ENCODE measurements around the gene PCDHGA11.
"Not testable (repeated sequence)": the region's sequence is repeated elsewhere in the genome, so short reads cannot be mapped to it uniquely, and the experiment has no call there.

PCDHGA11 gene

DNA sequence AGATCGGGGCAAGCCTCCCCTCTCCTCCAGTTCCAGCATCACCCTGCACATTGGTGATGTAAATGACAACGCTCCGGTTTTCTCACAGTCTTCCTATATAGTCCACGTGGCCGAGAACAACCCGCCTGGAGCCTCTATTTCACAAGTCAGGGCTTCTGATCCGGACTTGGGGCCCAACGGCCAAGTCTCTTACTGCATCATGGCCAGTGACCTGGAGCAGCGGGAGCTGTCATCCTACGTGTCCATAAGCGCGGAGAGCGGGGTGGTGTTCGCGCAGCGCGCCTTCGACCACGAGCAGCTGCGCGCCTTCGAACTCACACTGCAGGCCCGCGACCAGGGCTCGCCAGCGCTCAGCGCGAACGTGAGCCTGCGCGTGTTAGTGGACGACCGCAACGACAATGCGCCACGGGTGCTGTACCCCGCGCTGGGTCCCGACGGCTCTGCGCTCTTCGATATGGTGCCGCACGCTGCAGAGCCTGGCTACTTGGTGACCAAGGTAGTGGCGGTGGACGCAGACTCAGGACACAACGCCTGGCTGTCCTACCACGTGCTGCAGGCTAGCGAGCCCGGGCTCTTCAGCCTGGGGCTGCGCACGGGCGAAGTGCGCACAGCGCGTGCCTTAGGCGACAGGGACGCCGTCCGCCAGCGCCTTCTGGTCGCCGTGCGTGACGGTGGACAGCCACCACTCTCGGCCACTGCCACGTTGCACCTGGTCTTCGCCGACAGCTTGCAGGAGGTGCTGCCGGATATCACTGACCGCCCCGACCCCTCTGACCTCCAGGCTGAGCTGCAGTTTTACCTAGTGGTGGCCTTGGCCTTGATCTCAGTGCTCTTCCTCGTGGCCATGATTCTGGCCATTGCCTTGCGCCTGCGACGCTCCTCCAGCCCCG is 31.5 kb upstream of the PCDHGA11 start:
- ChIA-PET CTCF (interaction anchor here (0.9 to 8.4 kb wide), 10 partner anchors 8 to 177 kb away, joined by 3 to 77 read pairs (median 8); partner anchors contain the start of genes PCDHGA10, PCDHGA6 and PCDHGB5), POLR2A (no interaction called here)
- H3K4me3 ChIP-seq (ENCODE audit: low read depth, low read length): no peak overlapping the region
- DNase-seq (ENCODE audit: low read depth, low spot score): no peak
- TF ChIP-seq, protein P1, sequence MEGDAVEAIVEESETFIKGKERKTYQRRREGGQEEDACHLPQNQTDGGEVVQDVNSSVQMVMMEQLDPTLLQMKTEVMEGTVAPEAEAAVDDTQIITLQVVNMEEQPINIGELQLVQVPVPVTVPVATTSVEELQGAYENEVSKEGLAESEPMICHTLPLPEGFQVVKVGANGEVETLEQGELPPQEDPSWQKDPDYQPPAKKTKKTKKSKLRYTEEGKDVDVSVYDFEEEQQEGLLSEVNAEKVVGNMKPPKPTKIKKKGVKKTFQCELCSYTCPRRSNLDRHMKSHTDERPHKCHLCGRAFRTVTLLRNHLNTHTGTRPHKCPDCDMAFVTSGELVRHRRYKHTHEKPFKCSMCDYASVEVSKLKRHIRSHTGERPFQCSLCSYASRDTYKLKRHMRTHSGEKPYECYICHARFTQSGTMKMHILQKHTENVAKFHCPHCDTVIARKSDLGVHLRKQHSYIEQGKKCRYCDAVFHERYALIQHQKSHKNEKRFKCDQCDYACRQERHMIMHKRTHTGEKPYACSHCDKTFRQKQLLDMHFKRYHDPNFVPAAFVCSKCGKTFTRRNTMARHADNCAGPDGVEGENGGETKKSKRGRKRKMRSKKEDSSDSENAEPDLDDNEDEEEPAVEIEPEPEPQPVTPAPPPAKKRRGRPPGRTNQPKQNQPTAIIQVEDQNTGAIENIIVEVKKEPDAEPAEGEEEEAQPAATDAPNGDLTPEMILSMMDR (IDR thresholded peaks at IDR 0.05; ENCODE audit: insufficient read depth, low read length, missing control alignments): no peak

- 0 out of 2 replicates have a peak within 1 kb of the TSS, but pooled peaks have one; percentile 1 for H3K4me3 ChIP-seq (ENCODE audit: low read depth, low read length)
- TF ChIP-seq, protein P1 (IDR thresholded peaks at IDR 0.05; ENCODE audit: insufficient read depth, low read length, missing control alignments): no peak
- POLR2A ChIA-PET: no interaction called here
- CTCF ChIA-PET: interaction anchor here (0.7 to 8.4 kb wide), 9 partner anchors 11 to 174 kb away, joined by 3 to 77 read pairs (median 5); partner anchors contain the start of genes PCDHGA10, PCDHGA6, PCDHGB1 and PCDHGB6
- no peak for DNase-seq (ENCODE audit: low read depth, low spot score)
Measured at GRCh38 chr5:141392429-141393198, 28.2 kb upstream of the PCDHGA11 start, which contains the start of gene PCDHGA8. PCDHGA8 (plus strand) TSS chr5:141392633; CDS start chr5:141392814, 181 bp downstream.

- no peak for DNase-seq (ENCODE audit: low read depth, low spot score)
- POLR2A ChIA-PET: no interaction called here
- CTCF ChIA-PET: interaction anchor here (1.0 to 8.4 kb wide), 6 partner anchors 12 to 173 kb away, joined by 3 to 77 read pairs (median 10); partner anchors contain the start of genes PCDHGA10 and PCDHGA6
- no peak overlapping the region for H3K4me3 ChIP-seq (ENCODE audit: low read depth, low read length)
- TF ChIP-seq, protein P1 (IDR thresholded peaks at IDR 0.05; ENCODE audit: insufficient read depth, low read length, missing control alignments): no peak
Measured at GRCh38 chr5:141393267-141393666, 27.6 kb upstream of the PCDHGA11 start.

DNA sequence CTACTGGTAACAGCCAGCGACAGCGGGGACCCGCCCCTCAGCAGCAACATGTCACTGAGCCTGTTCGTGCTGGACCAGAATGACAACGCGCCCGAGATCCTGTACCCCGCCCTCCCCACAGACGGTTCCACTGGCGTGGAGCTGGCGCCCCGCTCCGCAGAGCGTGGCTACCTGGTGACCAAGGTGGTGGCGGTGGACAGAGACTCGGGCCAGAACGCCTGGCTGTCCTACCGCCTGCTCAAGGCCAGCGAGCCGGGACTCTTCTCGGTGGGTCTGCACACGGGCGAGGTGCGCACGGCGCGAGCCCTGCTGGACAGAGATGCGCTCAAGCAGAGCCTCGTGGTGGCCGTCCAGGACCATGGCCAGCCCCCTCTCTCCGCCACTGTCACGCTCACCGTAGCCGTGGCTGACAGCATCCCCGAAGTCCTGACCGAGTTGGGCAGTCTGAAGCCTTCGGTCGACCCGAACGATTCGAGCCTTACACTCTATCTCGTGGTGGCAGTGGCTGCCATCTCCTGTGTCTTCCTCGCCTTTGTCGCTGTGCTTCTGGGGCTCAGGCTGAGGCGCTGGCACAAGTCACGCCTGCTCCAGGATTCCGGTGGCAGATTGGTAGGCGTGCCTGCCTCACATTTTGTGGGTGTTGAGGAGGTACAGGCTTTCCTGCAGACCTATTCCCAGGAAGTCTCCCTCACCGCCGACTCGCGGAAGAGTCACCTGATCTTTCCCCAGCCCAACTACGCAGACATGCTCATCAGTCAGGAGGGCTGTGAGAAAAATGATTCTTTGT is 26.3 kb upstream of the PCDHGA11 start:
- CTCF ChIA-PET: interaction anchor here (0.9 to 4.6 kb wide), 8 partner anchors 12 to 172 kb away, joined by 3 to 50 read pairs (median 10); partner anchors contain the start of genes PCDHGA10, PCDHGA12, PCDHGA6 and PCDHGB6
- POLR2A ChIA-PET; DNase-seq (ENCODE audit: low read depth, low spot score); H3K4me3 ChIP-seq (ENCODE audit: low read depth, low read length): not testable (repeated sequence)

DNA sequence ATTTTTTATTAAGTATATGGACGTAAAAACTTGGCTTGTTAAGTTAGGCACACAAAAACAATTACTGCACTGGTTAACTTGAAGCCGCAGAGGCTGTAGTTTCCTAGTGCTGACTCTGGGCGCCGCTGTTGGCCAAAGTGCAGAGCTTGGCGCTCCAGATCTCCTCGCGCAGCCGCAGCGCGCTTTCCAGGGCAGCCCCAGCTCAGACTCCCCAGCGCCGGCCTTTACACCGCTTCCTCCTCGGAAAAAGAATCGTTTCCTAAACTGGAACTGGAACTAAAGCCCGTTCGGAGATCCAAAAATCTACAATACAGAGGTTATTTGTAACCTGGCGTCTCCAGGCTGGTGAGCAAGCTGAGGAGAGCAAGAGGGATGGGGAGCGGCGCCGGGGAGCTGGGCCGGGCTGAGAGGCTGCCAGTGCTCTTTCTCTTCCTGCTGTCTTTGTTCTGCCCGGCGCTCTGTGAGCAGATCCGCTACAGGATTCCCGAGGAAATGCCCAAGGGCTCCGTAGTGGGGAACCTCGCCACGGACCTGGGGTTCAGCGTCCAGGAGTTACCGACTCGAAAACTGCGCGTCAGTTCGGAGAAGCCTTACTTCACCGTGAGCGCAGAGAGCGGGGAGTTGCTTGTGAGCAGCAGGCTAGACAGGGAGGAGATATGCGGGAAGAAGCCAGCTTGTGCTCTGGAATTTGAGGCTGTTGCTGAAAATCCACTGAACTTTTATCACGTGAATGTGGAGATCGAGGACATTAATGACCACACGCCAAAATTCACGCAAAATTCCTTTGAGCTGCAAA is 22.9 kb upstream of the PCDHGA11 start, which contains the start of gene PCDHGB5:
Gene PCDHGB5 (plus strand): TSS at position 192 of the 796 bp plus-strand sequence. CDS start 181 bp downstream, at position 373.
- DNase-seq (ENCODE audit: low read depth, low spot score): not testable (repeated sequence)
- TF ChIP-seq, protein P1 (IDR thresholded peaks at IDR 0.05; ENCODE audit: insufficient read depth, low read length, missing control alignments): peak; percentile 50
- ChIA-PET POLR2A (interaction anchor here (1.4 kb wide), 1 partner anchor 166 kb away, joined by 3 read pairs; no protein-coding TSS in a partner anchor), CTCF (interaction anchor here (0.7 to 4.6 kb wide), 23 partner anchors 9 to 174 kb away, joined by 3 to 50 read pairs (median 9); partner anchors contain the start of genes PCDHGA10, PCDHGA11, PCDHGA12 and PCDHGA6)
- H3K4me3 ChIP-seq (ENCODE audit: low read depth, low read length): peak within 1 kb of the TSS; percentile 47

Measured in AG04449 (cell line).